Measurements from ENCODE around the gene UBTD1.

- no peak for TF ChIP-seq GATA2 (IDR thresholded peaks at IDR 0.05; ENCODE audit: low read depth, low read length)
- no peak for TF ChIP-seq GATA3 (IDR thresholded peaks at IDR 0.05; ENCODE audit: low read depth, low read length)
Observed at GRCh38 chr10:97584798-97585438, 86.2 kb downstream of the UBTD1 start.

Data from SH-SY5Y (cell line).